ENCODE data around the gene TPGS2. TPM values are rescaled to one million over a fixed set of nuclear protein-coding genes. Genes with fewer than 3 reads are reported as not detected.

The TPGS2 gene
- total RNA-seq, 2 experiments from 2014 or later: 44.8 to 55.1 TPM

GRCh38 chr18:36814994-36815393 lies 13.8 kb downstream of the TPGS2 start:
- ChIA-PET POLR2A (interaction anchor here (0.6 kb wide), 1 partner anchor 9 kb away, joined by 3 read pairs; no protein-coding TSS in a partner anchor), CTCF (ENCODE audit: unreplicated experiment) (no interaction called here)
- no peak overlapping the region for H3K27ac ChIP-seq (ENCODE audit: low read depth, low read length, poor library complexity, severe bottlenecking)
- no peaks in the 10 kb centered on the region for H4K20me1 ChIP-seq (ENCODE audit: insufficient read depth, low read length)
- no peaks in the 10 kb centered on the region for H3K9me2 ChIP-seq (ENCODE audit: insufficient read depth, low read length)
- no TSS peak for BruUV-seq (replicated peaks)
- no peak overlapping the region for H3K4me2 ChIP-seq (ENCODE audit: low read length)
- intact Hi-C loops (cut with micrococcal nuclease; ENCODE audit: unreplicated experiment): no loop called here
- H3K36me3 ChIP-seq (ENCODE audit: insufficient read depth, low read length): peaks cover 25% of the 10 kb centered on the region
- H3K4me3 ChIP-seq (ENCODE audit: low read depth, low read length, poor library complexity, severe bottlenecking): no peak overlapping the region
- DNase-seq (ENCODE audit: low spot score): no peak
- no peaks in the 10 kb centered on the region for H3K9me3 ChIP-seq (ENCODE audit: low read length)
- TF ChIP-seq CTCF (conservative IDR thresholded peaks at IDR 0.05; ENCODE audit: low read length): no peak
- TF ChIP-seq EZH2phosphoT487 (IDR thresholded peaks at IDR 0.05; ENCODE audit: borderline replicate concordance, low read depth, low read length): no peak
- H3K79me2 ChIP-seq (ENCODE audit: insufficient read depth, low read depth, low read length): no peaks in the 10 kb centered on the region
- no peak overlapping the region for H2AFZ ChIP-seq (ENCODE audit: low read length)
- H3K4me1 ChIP-seq (ENCODE audit: insufficient read depth, low read length, poor library complexity, severe bottlenecking): no peaks in the 10 kb centered on the region

GRCh38 chr18:36813824-36814223 lies 15.0 kb downstream of the TPGS2 start:
- H3K36me3 ChIP-seq (ENCODE audit: insufficient read depth, low read length): peaks cover 22% of the 10 kb centered on the region
- H2AFZ ChIP-seq (ENCODE audit: low read length): no peak overlapping the region
- ChIA-PET CTCF (ENCODE audit: unreplicated experiment) (no interaction called here), POLR2A (no interaction called here)
- no TSS peak for BruUV-seq (replicated peaks)
- intact Hi-C loops (cut with micrococcal nuclease; ENCODE audit: unreplicated experiment): no loop called here
- no peaks in the 10 kb centered on the region for H3K79me2 ChIP-seq (ENCODE audit: insufficient read depth, low read depth, low read length)
- TF ChIP-seq CTCF (conservative IDR thresholded peaks at IDR 0.05; ENCODE audit: low read length) (no peak), EZH2phosphoT487 (IDR thresholded peaks at IDR 0.05; ENCODE audit: borderline replicate concordance, low read depth, low read length) (no peak)
- H3K4me2 ChIP-seq (ENCODE audit: low read length): no peak overlapping the region
- no peaks in the 10 kb centered on the region; the same call in 1 of the 2 replicates for H4K20me1 ChIP-seq (ENCODE audit: insufficient read depth, low read length)
- H3K4me3 ChIP-seq (ENCODE audit: low read depth, low read length, poor library complexity, severe bottlenecking): no peak overlapping the region
- H3K9me3 ChIP-seq (ENCODE audit: low read length): no peaks in the 10 kb centered on the region
- H3K27ac ChIP-seq (ENCODE audit: low read depth, low read length, poor library complexity, severe bottlenecking): no peak overlapping the region
- no peaks in the 10 kb centered on the region for H3K4me1 ChIP-seq (ENCODE audit: insufficient read depth, low read length, poor library complexity, severe bottlenecking)
- no peak for DNase-seq (ENCODE audit: low spot score)
- no peaks in the 10 kb centered on the region for H3K9me2 ChIP-seq (ENCODE audit: insufficient read depth, low read length)

DNA sequence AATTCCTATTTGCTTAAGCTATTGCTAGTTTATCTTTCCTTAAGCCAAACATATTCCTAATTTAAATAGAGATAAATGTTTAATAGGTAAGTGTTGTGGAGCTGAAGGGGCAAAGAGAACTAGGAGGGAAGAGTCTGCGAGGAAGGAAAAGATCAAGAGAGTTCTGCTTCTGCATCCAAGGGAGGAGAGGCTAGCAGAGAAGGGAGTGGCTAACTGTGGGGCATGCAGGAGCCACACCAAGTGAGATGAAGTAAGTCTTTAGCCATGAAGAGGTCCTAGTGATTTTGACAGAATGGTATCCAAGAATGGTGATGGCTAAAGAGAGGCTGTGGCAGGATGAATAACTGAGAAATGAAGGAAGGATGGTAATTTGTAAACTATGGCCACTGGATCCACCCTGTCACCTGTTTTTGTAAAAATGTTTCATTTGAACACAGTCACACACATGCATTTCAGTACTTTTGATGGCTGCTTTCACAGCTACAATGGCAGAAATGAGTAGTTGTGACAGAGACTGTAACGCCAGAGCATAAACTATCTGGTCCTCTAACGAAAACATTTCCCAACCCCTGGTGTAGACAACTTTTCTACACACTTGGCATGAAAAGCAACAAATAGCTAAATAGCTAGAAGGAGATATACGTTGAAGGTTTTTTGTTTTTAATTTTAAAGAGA lies 15.6 kb downstream of the TPGS2 start:
- H2AFZ ChIP-seq (ENCODE audit: low read length): no peak overlapping the region
- no TSS peak for BruUV-seq (replicated peaks)
- POLR2A ChIA-PET: interaction anchor here (0.5 to 0.6 kb wide), 2 partner anchors 21 to 268 kb away, joined by 3 to 4 read pairs; no protein-coding TSS in a partner anchor
- no peak overlapping the region for H3K27ac ChIP-seq (ENCODE audit: low read depth, low read length, poor library complexity, severe bottlenecking)
- no peak overlapping the region for H3K4me3 ChIP-seq (ENCODE audit: low read depth, low read length, poor library complexity, severe bottlenecking)
- H3K4me1 ChIP-seq (ENCODE audit: insufficient read depth, low read length, poor library complexity, severe bottlenecking): no peaks in the 10 kb centered on the region
- H3K36me3 ChIP-seq (ENCODE audit: insufficient read depth, low read length): peaks cover 16% of the 10 kb centered on the region
- DNase-seq (ENCODE audit: low spot score): no peak
- no peaks in the 10 kb centered on the region; the same call in 1 of the 2 replicates for H4K20me1 ChIP-seq (ENCODE audit: insufficient read depth, low read length)
- H3K79me2 ChIP-seq (ENCODE audit: insufficient read depth, low read depth, low read length): no peaks in the 10 kb centered on the region
- CTCF ChIA-PET (ENCODE audit: unreplicated experiment): no interaction called here
- H3K9me2 ChIP-seq (ENCODE audit: insufficient read depth, low read length): no peaks in the 10 kb centered on the region
- TF ChIP-seq EZH2phosphoT487 (IDR thresholded peaks at IDR 0.05; ENCODE audit: borderline replicate concordance, low read depth, low read length) (no peak), CTCF (conservative IDR thresholded peaks at IDR 0.05; ENCODE audit: low read length) (no peak)
- no peak overlapping the region for H3K4me2 ChIP-seq (ENCODE audit: low read length)
- intact Hi-C loops (cut with micrococcal nuclease; ENCODE audit: unreplicated experiment): no loop called here
- no peaks in the 10 kb centered on the region for H3K9me3 ChIP-seq (ENCODE audit: low read length)

All from OCI-LY7 (cell line).